Activated CD8-positive, alpha-beta memory T cell treated with anti-CD3 and anti-CD28 coated beads, Interleukin-2, amount 50 U/mL, for 1 hour (primary cell): ENCODE measurements around the gene PPP2R2D.
"Not testable (repeated sequence)": the region's sequence is repeated elsewhere in the genome, so short reads cannot be mapped to it uniquely, and the experiment has no call there.

Source experiments
- DNase-seq: peaks from one replicate; pipeline ENCODE4 v3.0.0-alpha.2; 2020; ENCODE audit errors: extremely low read depth

PPP2R2D gene

DNA sequence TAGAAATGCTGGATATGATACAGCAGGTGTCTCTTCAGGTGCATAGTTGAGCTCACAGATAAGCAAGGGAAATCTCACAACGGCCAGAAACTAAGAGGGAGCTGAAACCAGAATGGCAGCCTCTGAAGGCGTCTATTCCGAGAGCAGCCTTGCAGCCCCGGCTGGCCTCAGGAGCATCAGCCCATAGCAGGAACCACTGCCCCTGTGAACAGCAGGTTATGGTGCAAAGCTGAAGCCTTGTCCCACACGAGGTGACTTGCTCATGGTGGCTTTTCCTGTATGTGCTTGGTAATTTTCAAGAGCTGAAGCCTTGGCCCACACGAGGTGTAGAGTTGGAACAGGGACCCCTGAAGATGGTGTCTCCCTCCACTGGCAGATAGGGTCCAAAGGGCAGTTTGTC, 47.7 kb downstream of the PPP2R2D start:
- DNase-seq: no peak

DNA sequence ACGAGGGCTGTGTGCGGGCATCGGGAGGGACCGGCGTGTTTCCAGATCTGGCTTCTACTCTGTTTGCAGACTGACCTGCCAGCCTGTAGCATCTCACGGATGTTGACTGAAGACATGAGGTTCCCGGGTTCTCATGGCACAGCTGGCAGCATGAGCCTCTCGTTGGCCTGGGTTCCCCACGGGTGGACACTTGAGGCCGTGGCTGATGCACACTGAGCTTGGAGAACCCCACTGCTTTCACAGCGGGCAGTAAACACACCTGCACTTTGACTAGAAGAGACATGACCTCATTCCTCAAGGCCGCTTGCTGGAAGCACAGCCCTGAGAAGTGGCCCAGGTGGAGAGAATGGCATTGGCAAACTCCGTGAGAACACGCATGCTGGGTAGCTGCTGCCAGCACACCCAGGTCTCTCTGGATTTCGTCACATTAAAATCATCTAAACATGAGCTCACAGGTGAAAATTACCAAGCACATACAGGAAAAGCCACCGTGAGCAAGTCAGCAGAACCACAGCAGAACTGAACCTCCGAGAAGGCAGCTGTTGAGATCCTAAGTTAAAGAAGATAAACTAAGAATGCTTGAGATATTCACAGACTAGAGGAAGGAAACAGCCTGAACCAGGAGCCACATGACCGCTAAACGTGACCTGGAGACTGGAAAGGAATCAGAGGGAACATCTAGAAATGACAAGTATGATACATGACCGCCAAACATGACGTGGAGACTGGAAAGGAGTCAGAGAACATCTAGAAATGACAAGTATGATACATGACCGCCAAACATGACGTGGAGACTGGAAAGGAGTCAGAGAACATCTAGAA, 48.4 kb downstream of the PPP2R2D start:
- no peak for DNase-seq

DNA sequence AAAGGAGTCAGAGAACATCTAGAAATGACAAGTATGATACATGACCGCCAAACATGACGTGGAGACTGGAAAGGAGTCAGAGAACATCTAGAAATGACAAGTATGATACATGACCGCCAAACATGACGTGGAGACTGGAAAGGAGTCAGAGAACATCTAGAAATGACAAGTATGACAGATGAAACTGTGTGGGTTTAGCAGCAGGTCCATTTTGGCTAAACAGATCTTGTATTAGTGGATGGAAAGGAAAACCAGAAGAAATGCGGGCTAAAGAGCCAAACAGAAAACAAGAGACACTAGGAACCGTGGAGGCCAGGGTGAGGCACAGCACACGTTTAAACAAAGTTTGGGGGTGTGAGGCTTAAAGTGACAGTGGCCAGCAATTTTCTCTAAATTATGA, 49.1 kb downstream of the PPP2R2D start:
- not testable (repeated sequence) for DNase-seq

DNA sequence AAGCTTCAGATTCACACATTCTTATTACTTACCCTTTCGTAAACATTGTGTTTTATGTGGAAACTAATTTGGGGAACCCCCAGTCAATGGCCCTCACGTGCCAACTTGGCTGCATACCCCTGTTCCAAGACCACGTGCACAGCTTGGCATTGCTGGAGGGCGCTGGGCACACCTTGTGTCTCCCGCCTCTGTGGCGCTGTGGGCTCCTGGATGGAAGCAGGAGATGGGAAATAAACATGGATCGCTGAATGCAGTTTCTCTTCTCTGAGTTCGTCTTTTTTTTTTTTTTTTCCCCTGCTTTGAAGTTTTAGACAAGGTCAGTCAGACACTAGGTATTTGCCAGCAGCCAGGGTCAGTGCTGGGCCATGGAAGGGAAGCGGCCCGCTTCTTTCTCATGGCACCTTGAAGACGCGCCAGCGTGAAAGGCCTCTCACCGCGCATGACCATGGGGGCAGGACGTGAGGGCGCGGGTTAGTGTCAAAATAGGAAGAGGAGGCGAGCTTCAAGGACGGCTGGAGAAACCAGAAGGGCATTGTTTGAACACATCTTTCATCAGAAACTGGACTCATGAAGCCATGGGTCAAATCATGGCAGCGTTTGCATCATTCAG, 53.7 kb downstream of the PPP2R2D start:
- DNase-seq: no peak

DNA sequence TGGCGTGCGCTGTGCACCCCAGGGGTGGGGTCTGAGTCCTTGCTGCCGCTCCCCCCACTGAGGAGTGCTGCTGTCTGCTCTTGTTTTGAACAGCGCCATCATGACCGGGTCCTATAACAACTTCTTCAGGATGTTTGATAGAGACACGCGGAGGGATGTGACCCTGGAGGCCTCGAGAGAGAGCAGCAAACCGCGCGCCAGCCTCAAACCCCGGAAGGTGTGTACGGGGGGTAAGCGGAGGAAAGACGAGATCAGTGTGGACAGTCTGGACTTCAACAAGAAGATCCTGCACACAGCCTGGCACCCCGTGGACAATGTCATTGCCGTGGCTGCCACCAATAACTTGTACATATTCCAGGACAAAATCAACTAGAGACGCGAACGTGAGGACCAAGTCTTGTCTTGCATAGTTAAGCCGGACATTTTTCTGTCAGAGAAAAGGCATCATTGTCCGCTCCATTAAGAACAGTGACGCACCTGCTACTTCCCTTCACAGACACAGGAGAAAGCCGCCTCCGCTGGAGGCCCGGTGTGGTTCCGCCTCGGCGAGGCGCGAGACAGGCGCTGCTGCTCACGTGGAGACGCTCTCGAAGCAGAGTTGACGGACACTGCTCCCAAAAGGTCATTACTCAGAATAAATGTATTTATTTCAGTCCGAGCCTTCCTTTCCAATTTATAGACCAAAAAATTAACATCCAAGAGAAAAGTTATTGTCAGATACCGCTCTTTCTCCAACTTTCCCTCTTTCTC, 55.0 kb downstream of the PPP2R2D start:
- no peak for DNase-seq

DNA sequence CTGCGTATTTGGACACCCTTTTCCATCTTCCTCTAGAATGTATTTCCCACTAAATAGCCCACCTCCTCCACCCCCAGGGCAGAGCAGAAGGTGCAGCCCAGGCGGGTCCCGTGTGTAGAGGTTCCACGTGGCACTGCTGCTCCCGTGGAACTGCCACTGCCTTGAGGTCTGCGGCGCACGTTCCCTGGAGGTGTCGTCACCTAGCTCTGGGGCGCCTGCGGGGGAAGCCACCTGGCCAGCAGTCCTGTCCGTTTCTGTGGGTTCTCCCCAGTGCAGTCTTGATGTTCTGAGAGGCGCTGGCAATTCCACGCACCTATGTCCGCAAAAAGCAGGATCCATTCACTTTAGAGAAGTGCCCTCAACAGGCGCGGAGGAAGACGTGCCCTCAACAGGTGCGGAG, 59.0 kb downstream of the PPP2R2D start:
- no peak for DNase-seq

DNA sequence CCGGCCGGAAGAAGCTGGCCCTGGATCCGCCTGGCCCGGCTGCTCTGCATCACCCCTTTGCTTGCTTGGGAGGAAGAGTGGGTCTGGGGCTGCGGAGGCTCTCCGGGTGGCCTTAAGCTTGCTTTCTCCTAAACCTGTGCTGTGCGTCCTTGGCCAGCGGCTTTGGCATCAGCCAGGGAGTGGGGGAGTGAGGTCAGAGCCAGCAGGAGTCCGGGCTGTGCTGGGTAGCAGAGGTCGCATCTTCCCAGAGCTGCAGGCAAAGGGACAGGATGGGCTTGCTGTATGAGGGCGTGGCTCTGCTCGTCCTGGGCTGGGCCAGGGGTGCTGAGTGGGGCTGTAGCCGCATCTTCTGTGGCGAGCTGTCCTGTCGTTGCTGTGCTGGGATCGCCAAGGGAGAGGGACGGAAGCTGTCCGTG, 59.8 kb downstream of the PPP2R2D start:
- no peak for DNase-seq

DNA sequence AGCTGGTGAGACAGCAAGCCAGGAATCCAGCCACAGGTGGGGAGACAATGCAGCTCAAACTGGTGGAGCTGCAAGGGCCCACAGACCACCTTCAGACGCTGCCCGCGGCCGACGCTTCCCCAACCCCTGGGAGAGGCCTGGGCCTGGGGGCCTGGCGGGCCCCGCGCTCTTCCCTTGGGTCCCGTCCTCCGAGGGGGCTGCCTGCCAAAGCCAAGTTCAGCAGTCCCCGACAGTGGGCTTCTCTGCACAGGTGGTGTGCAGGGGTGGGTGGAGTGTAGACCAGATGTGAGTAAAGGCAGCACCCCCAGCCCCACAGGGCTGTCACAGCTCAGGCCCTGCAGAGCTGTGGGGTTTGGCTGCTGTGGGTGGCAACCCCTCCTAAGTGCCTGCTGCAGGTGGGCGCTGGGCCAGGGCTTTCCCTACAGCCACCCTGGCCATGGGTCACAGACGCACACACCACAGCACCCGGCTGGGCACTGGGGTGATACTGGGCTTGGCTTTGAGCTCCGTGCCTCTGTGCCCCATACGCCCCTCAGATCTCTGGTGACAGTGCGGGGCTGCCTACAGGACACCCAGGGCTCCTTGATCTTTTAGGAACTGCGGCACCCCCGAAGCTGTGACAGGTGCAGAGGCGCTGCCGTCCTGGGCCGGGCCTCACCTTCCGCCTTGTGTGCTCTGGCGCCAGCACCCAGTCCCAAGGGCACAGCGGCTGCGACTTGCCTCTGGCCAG, 60.4 kb downstream of the PPP2R2D start:
- no peak for DNase-seq

DNA sequence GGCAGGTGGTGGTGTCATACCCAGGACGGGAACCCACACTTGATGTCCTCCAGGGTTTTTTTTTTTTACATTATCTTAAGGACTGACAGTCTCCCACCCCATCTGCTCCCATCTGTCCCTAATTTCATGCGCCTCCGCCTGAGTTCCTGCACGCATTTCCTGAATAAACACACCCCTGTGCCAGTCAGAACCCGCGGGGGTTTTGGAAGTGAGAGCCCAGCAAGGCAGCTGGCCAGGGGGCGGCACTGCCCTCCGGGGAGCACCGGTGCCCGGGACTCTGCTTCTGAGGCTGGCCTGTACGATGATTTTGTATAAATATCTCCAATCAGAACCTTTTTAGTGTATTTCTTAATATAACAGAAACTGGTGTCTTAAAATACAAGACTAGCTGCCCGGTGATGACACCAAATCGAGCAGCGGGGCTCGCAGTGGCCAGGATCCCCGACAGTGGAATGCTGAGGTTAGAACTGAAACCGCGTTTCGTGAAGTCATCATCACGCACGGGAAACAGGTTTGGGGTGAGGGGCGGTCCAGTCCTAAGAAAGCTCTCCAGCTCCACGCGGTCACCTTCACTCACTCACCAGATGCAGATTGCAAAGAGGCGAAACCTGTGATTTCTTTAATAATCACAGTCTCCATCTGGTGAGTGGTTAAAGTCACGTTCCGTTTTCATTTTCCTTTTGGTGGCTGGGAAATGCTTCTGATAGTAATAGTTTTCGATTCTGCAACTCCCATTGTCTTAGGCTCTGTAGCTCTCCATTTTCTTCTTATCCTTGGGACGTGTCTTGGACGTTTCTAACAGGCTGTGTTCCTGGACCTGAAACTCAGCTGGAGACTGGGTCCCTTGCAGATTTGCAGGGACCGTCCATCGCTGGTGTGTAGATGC, 61.2 kb downstream of the PPP2R2D start:
- DNase-seq: no peak

DNA sequence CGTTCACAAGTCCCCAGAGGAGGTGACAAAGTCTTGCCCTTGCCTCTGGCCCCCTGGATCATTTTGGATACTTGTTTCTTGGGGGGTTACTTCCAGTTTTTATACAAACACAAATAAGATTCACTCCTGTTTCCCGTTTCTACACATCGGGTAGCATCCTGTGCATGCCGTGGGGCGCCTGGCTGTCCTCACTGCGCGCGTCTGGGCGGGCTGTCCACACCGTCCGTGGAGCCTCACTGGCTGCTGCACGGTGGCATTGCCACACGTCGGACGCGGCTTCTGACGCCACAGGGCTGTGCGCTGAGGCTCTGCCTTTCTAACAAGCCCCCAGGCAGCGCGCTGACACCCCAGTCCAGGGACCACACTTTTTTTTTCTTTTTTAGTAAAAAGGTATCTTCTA, 62.5 kb downstream of the PPP2R2D start:
- DNase-seq: no peak

DNA sequence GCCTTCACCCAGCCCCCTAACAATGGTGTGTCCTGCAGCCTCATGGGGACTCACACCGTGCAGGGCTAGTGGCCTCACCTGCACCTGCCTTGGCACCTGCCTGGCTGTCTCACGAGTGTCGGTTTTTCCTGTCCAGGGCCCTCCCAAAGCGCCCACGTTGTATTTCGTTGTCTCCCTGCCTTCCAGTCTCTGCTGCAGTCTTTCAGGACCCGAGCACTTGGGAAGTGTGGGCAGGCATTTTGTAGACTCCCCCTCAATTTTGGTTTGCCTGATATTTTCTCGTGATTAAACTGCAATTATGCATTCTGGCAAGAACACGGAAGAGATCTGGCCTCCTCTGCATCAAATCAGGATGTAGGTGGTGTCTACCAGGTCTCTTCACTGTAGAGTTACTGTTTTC, 63.0 kb downstream of the PPP2R2D start:
- no peak for DNase-seq

DNA sequence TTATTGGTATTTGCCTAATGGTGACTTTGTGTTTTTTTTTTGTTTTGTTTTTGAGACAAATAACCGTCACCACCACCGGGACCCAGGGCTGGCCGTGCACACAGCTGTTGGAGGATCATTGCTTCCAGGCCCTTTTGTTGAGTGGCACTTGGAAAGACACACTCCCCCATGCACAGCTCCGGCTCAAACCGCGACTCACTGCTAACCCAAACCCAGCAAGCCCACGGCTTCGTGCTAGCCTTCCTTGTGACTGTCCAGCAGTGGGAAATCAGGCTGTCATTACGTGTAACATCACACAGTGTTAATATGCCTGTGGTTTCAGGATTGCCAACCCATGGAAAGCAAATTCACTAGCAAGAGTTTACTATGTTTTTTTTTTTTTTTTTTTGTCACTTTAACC, 63.5 kb downstream of the PPP2R2D start:
- DNase-seq: no peak

DNA sequence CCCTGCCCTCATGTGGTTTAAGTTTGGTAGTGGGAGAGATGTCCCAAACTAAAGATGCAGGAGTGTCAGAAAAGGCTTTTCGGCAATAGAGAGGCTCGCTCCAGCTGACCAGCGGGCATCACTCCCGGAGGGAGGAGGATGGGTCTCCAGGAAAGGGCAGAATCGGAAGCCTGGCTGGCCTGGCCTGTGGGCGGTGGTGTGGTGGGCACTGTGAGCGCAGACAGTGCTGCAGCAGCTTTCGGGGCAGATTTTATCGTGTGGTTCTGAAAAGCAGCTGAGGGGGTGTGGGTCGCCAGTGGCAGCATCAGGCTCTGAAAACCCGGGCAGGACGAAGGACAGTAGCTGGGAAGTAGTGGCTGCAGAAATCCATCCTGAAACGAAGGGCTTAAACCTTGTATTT, 68.1 kb downstream of the PPP2R2D start:
- DNase-seq: no peak

DNA sequence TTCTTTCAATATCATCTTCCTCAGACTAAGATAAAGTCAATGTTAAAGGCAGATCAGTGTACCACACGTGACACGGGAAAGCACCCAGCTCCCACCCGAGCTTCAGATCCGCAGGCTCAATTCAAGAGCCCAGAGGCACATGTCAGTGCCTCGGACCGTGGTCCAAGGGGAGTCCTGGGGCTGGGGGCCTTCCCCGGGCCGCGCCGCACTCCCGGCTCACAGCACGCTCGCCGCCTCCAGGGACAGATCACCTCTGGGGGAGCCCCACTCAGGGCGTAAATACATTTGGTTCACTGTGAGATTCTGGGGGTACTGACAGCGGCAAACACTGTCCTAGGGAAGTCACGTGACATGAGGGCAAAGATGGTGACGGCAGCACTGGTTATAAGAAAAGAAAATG, 70.1 kb downstream of the PPP2R2D start:
- DNase-seq: no peak

DNA sequence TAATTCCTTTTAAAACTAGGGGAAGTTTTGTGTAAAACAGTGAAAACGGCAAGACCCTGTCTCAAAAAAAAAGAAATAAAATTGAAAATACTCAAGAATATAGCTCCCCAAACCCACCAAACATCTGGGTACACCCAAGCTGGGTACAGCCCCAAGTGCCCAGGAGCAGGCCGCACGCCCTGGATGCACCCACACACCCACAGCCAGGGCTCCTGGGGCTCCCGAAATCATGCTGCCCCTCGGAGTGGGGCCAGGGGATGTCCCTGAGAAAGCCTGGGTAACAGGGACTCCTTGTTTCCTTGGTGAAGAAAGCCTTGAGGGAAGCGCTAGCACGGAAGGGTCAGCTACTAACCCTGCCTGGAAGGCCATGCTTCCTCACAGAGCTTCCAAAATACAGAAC, 70.8 kb downstream of the PPP2R2D start:
- DNase-seq: no peak

DNA sequence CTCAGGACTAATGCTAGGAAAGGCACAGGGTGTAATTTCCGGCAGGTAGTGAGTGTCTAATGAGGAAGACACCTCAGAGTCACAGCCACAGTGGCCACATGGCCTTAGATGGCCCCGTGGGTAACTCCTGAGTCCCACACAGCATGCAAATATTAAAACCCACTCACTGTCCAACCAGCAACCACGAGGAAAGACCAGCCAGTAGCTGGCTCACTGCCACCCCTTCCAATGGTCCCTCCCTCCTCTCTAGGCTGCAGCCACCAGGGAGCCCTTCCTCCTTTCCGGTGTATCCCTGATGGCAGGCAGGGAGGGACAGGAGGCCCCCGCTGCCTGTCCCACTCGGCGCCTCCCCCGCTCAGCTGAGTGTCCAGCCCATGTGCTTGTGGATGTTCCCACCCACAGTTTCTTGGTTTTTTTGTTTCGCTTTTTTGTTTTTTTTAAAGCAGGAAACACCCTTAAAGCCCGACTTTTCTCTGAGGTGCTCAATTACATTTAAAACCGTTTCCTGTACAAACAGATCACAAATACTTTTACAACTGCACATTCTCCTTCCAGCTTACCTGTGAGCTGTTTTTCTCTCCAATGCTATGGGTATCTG, 71.8 kb downstream of the PPP2R2D start:
- DNase-seq: no peak

DNA sequence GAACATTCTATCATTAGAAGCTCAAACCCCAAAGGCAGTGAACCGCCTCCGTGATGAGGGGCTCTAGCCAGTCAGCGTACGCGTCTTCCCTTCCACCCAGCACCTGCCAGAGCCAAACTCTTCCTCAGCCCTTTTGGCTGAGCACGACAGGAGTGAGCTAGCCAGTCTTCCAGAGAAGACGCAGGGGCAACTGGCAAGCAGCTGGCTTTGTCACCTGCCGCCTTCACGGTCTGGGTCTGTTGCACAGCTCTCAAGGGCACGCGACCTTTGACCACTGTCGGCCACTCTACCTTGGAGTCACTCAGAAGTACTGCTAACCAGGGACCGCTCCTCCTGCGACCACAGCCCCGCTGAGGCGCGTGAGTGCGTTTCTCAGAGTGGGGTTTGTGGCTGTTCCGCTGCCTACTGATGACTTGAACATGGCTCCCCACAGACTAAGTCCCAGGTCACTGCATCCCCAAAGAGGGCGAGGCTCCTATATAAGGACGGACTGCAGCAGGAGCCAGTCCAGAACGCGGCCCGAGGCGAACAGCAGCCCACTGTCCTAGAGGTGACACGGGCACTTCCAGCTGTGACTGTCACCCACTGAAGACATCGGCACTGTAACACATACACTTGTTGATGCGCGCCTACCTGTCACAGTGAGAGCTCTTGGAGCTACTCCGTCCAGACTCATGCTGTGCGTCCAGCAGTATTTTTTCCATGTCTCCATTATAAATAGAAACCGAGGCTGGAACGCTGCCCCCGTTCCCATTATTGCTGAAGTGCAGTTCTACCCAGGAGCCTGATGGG, 72.5 kb downstream of the PPP2R2D start:
- no peak for DNase-seq

DNA sequence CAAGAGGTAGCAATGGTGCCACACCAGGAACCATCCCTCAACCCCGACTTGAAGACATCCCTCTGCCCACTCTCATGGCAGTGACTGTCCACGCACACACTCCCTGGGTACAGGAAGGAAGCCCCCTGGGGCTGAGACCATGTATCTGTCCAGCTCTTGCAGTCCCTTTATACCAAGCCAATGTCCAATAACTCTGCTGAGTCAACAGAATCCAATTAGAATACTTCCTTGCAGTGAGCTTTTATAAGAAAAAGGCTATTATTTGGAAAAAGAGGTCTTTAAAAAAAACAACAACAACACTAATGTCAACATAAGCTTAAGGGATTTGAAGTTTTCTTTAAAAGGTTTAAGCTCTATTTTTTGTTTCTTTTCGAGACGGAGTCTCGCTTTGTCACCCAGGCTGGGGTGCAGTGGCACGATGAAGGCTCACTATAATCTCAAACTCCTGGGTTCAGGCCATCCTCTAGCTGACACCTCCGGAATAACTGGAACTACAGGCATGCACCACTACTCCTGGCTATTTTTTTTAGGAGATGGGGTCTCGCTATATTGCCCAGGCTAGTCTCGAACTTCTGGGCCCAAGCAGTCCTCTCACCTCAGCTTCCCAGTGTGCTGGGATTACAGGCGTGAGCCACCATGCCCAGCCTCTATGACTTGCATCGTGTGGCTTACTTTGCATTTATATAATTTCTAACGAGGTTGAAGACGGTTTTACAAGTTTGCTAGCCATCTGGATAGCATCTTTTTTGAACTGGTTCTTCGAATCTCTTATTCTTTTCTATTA, 73.4 kb downstream of the PPP2R2D start:
- DNase-seq: no peak

DNA sequence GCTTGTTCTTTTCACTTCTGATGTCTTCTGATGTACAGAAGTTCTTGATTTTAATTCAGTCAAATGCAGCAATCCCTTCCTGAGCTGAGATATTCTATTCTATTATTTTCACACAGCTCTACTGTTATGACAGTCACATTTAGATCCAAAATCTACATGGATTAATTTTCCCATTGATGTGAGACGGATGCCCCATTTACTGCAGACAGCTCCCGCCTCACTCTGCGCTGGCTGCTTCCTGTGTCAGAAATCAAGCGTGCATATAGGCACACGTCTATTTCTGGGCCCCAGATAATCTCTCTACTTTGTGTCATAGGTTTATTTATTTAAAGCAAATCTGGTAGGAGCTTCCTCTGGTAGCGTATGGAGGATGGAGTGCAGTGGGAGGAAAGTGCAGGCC, 74.2 kb downstream of the PPP2R2D start:
- no peak for DNase-seq
